Gastroesophageal sphincter (tissue), 2 donors: ENCODE results near the gene KCNJ11.

ENCODE experiments used
- POLR2A ChIP-seq, 2 donors: fragments of 450-650 bp; IDR thresholded peaks; one replicate each; pipeline ENCODE4 v1.6.1; 2017; ENCODE audit warnings: antibody characterized with exemption in 2 of 2, mild to moderate bottlenecking in 2 of 2, moderate library complexity in 1 of 2
- POLR2AphosphoS5 ChIP-seq: sonication (generic); formaldehyde crosslinking; IDR thresholded peaks from one replicate; pipeline ENCODE4 v1.6.1; 2017; ENCODE audit warnings: antibody characterized with exemption

GRCh38 chr11:17407575-17407974 is 19.1 kb upstream of the KCNJ11 start:
- TF ChIP-seq POLR2AphosphoS5: no peak
- no peak for TF ChIP-seq POLR2A (IDR thresholded peaks at IDR 0.05)
